ENCODE measurements around the gene ZFYVE16. TPM values are rescaled to one million over a fixed set of nuclear protein-coding genes. Genes with fewer than 3 reads are reported as not detected.

ZFYVE16 gene
- total RNA-seq = 10 to 100 TPM; 24.3 to 64.0 (median 34.0) TPM

GRCh38 chr5:80407735-80408483 is at the start of gene ZFYVE16:
Gene ZFYVE16, plus strand, starts transcription at chr5:80408064. Its CDS starts 26,084 bp downstream, at chr5:80434148.
- H3K27ac ChIP-seq = peak within 1 kb of the TSS; percentile 94 to 98 (median 96)
- DNase-seq = peak; percentile 99
- TF ChIP-seq POLR2AphosphoS5 (IDR thresholded peaks at IDR 0.05) (peak; percentile 93 to 94 (median 93)), POLR2A (IDR thresholded peaks at IDR 0.05) (peak; percentile 94), EP300 (IDR thresholded peaks at IDR 0.05; ENCODE audit: low read depth) (no peak)
- TF ChIP-seq, protein P1, sequence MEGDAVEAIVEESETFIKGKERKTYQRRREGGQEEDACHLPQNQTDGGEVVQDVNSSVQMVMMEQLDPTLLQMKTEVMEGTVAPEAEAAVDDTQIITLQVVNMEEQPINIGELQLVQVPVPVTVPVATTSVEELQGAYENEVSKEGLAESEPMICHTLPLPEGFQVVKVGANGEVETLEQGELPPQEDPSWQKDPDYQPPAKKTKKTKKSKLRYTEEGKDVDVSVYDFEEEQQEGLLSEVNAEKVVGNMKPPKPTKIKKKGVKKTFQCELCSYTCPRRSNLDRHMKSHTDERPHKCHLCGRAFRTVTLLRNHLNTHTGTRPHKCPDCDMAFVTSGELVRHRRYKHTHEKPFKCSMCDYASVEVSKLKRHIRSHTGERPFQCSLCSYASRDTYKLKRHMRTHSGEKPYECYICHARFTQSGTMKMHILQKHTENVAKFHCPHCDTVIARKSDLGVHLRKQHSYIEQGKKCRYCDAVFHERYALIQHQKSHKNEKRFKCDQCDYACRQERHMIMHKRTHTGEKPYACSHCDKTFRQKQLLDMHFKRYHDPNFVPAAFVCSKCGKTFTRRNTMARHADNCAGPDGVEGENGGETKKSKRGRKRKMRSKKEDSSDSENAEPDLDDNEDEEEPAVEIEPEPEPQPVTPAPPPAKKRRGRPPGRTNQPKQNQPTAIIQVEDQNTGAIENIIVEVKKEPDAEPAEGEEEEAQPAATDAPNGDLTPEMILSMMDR (IDR thresholded peaks at IDR 0.05) = peak in 4 of 5 experiments; percentile 46 to 79 (median 71)
- no peaks in the 10 kb centered on the region for H3K27me3 ChIP-seq
- 0% methylated on average over 46 of the region's 66 CpGs; no CpG with 5 or more reads in 1 of the 2 donors for WGBS, 2 donors (ENCODE audit: low coverage in 1 of 2)
- in situ Hi-C loops (cut with MboI; ENCODE audit: low pct_ligation_motif_present in 1 of 4, low pct_unique_long_range_greater_than_20kb in 1 of 4, low sequenced_read_pairs in 3 of 4) (no loop called here), intact Hi-C loops (cut with DNase I; ENCODE audit: low total_unique reads) (no loop called here)
- peak within 1 kb of the TSS; percentile 70 to 94 (median 85) for H3K4me3 ChIP-seq
- H3K36me3 ChIP-seq = no peaks in the 10 kb centered on the region
- peaks cover 6 to 45% (median 19%) of the 10 kb centered on the region in 4 donors for H3K4me1 ChIP-seq
- H3K9me3 ChIP-seq = no peaks in the 10 kb centered on the region

- in situ Hi-C loops (cut with MboI; ENCODE audit: low pct_ligation_motif_present in 1 of 4, low pct_unique_long_range_greater_than_20kb in 1 of 4, low sequenced_read_pairs in 3 of 4) = no loop called here
- no peaks in the 10 kb centered on the region for H3K27me3 ChIP-seq
- TF ChIP-seq EP300 (IDR thresholded peaks at IDR 0.05; ENCODE audit: low read depth) (no peak), POLR2AphosphoS5 (IDR thresholded peaks at IDR 0.05) (no peak), POLR2A (IDR thresholded peaks at IDR 0.05) (no peak)
- TF ChIP-seq, protein P1 (IDR thresholded peaks at IDR 0.05) = no peak
- no peak overlapping the region for H3K4me3 ChIP-seq
- no peak for DNase-seq
- intact Hi-C loops (cut with DNase I; ENCODE audit: low total_unique reads) = no loop called here
- H3K36me3 ChIP-seq = no peaks in the 10 kb centered on the region
- no peaks in the 10 kb centered on the region for H3K9me3 ChIP-seq
- H3K27ac ChIP-seq = no peak overlapping the region
- no peaks in the 10 kb centered on the region for H3K4me1 ChIP-seq
These were observed 46.9 kb upstream of the ZFYVE16 start for GRCh38 chr5:80360914-80361444.

DNA sequence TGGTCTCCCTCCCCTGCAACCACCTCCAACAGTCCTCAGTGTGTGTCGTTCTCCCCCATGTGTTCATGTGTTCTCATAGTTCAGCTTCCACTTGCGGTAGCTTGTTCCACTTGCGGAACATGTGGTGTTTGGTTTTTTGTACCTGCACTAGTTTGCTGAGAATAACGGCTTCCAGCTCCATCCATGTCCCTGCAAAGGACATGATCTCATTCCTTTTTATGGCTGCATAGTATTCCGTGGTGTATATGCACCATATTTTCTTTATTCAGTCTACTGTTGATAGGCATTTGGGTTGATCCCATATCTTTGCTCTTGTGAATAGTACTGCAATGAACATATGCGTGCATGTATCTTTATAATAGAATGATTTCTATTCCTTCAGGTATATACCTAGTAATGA is 43.0 kb upstream of the ZFYVE16 start:
- Histone ChIP-seq H3K4me1 (no peaks in the 10 kb centered on the region), H3K9me3 (no peaks in the 10 kb centered on the region), H3K4me3 (no peak overlapping the region), H3K27ac (no peak overlapping the region), H3K27me3 (no peaks in the 10 kb centered on the region), H3K36me3 (no peaks in the 10 kb centered on the region)
- WGBS, 2 donors (ENCODE audit: low coverage in 1 of 2) = 92% methylated on average over 3 to 6 of the region's 6 CpGs
- no peak for TF ChIP-seq EP300 (IDR thresholded peaks at IDR 0.05; ENCODE audit: low read depth)
- TF ChIP-seq POLR2AphosphoS5 (IDR thresholded peaks at IDR 0.05) = no peak
- TF ChIP-seq POLR2A (IDR thresholded peaks at IDR 0.05) = no peak
- TF ChIP-seq, protein P1 (IDR thresholded peaks at IDR 0.05) = no peak
- in situ Hi-C loops (cut with MboI; ENCODE audit: low pct_ligation_motif_present in 1 of 4, low pct_unique_long_range_greater_than_20kb in 1 of 4, low sequenced_read_pairs in 3 of 4) (no loop called here), intact Hi-C loops (cut with DNase I; ENCODE audit: low total_unique reads) (no loop called here)
- no peak for DNase-seq

DNA sequence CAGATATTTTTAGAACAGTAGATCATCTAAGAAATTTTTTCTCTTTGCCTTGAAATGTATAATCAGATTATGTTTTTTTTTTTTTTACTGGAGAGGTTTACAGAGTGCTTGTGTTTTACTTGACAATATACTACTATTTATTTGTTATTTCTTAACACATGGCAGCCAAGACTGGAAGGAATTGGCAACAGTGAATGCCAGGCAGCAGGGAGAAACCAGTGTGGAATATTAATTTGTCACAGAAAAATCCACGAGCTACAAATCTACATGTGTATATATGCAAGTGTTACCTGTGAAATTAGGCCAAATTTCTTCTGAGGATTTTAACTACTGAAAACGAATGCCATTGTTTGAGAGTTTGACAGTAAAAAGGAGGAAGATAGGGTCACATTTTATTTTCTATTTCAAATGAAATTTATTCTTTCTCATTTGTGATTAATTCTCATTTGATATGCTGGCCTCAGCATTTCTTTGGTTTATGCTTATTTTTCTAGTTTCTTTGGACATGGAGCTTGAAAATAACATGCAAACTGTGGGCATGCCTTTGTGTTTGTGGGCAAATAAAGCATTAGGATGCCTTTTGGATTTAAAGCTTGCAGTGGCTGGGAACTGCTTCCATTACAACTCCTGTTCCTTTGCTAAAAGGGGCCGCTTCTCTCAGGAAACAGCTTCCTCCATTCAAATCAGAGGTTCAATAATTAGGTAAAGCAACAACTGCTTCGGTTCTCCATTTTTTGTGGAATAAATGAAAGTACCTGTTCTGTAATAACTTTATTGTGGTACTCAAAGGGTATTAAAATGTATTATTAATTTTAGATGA is 39.0 kb upstream of the ZFYVE16 start:
- Histone ChIP-seq H3K27ac (no peak overlapping the region), H3K36me3 (no peaks in the 10 kb centered on the region), H3K27me3 (no peaks in the 10 kb centered on the region), H3K9me3 (no peaks in the 10 kb centered on the region), H3K4me3 (no peak overlapping the region), H3K4me1 (no peaks in the 10 kb centered on the region)
- no peak for TF ChIP-seq POLR2A (IDR thresholded peaks at IDR 0.05)
- no peak for TF ChIP-seq EP300 (IDR thresholded peaks at IDR 0.05; ENCODE audit: low read depth)
- TF ChIP-seq POLR2AphosphoS5 (IDR thresholded peaks at IDR 0.05) = no peak
- TF ChIP-seq, protein P1 (IDR thresholded peaks at IDR 0.05) = no peak
- in situ Hi-C loops (cut with MboI; ENCODE audit: low pct_ligation_motif_present in 1 of 4, low pct_unique_long_range_greater_than_20kb in 1 of 4, low sequenced_read_pairs in 3 of 4) = no loop called here
- no peak for DNase-seq
- WGBS, 2 donors (ENCODE audit: low coverage in 1 of 2) = 40 to 54% methylated on average over 2 to 4 of the region's 4 CpGs
- intact Hi-C loops (cut with DNase I; ENCODE audit: low total_unique reads) = no loop called here
